Measurements from ENCODE around the gene SLC43A2. TPM values are rescaled to one million over a fixed set of nuclear protein-coding genes. Genes with fewer than 3 reads are reported as not detected.

SLC43A2 gene
- total RNA-seq, 2 experiments from 2014 or later = 9.0 to 10.2 TPM

DNA sequence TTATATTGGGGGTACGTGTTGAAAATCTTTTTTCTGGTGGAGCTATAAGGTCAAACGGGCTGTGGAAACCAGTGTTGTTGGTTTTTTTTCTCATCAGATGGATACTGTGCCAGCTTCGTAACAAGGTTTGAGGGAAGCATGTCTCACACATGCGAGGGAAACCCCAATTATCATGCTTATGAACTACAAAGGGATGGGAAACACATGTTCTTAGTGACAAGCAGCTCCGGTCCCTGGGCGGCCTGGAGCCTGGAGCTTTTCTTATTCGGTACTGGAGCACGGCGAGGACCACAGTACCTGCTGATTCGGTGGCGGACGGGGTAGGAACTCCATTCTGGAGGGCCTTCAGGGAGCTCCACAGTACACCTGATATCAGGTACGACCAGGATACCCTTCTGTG, 12.5 kb downstream of the SLC43A2 start:
- no peaks in the 10 kb centered on the region for H3K27me3 Mint-ChIP-seq
- Histone ChIP-seq H3K9me3 (ENCODE audit: control insufficient read depth in 1 of 2, insufficient read depth in 1 of 2, low read length in 2 of 2) (no peaks in the 10 kb centered on the region), H3K27me3 (ENCODE audit: control insufficient read depth in 1 of 2, insufficient read depth in 2 of 2, low read length in 2 of 2) (no peaks in the 10 kb centered on the region), H3K27ac (ENCODE audit: low read depth in 1 of 2, low read length in 2 of 2) (no peak overlapping the region), H3K36me3 (ENCODE audit: insufficient read depth, low read length) (no peaks in the 10 kb centered on the region), H3K4me3 (ENCODE audit: low read length) (no peak overlapping the region), H3K4me1 (ENCODE audit: insufficient read depth, low read length) (peaks cover 7% of the 10 kb centered on the region)
- ChIA-PET CTCF (interaction anchor here (1.9 kb wide), 1 partner anchor 14 kb away, joined by 6 read pairs; no protein-coding TSS in a partner anchor), POLR2A (no interaction called here)
- H3K4me3 Mint-ChIP-seq = no peak overlapping the region
- TF ChIP-seq, protein P1, sequence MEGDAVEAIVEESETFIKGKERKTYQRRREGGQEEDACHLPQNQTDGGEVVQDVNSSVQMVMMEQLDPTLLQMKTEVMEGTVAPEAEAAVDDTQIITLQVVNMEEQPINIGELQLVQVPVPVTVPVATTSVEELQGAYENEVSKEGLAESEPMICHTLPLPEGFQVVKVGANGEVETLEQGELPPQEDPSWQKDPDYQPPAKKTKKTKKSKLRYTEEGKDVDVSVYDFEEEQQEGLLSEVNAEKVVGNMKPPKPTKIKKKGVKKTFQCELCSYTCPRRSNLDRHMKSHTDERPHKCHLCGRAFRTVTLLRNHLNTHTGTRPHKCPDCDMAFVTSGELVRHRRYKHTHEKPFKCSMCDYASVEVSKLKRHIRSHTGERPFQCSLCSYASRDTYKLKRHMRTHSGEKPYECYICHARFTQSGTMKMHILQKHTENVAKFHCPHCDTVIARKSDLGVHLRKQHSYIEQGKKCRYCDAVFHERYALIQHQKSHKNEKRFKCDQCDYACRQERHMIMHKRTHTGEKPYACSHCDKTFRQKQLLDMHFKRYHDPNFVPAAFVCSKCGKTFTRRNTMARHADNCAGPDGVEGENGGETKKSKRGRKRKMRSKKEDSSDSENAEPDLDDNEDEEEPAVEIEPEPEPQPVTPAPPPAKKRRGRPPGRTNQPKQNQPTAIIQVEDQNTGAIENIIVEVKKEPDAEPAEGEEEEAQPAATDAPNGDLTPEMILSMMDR (IDR thresholded peaks at IDR 0.05) = no peak
- DNase-seq = no peak
- intact Hi-C loops (cut with DNase I, micrococcal nuclease) = loop anchor here in 1 of 2 experiments (5.0 kb wide), 1 partner anchor 34 kb away; no protein-coding TSS in a partner anchor
- H3K27ac Mint-ChIP-seq = no peak overlapping the region
- no peaks in the 10 kb centered on the region for H3K9me3 Mint-ChIP-seq
- no peak for ATAC-seq (ENCODE audit: poor library complexity)
- no peaks in the 10 kb centered on the region for H3K4me1 Mint-ChIP-seq (ENCODE audit: low read depth)
- H3K36me3 Mint-ChIP-seq (ENCODE audit: low read depth) = no peaks in the 10 kb centered on the region

- POLR2A ChIA-PET = no interaction called here
Observed at GRCh38 chr17:1612400-1612799, 16.2 kb downstream of the SLC43A2 start.

DNA sequence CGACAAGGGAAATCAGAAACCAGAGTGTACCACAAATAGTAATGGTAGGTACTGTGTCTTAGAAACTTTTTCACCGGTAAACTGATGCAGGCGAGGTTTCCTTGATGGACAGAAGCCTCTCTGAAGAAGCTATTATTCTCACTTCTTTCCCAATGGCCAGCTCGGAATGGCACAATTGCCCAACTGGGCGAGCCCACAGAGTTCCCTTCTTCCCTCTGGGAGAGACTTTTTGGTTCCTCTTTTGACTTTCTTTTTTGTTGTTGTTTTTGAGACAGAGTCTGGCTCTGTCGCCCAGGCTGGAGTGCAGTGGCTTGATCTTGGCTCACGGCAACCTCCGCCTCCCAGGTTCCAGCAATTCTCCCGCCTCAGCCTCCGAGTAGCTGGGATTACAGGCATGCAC, 16.9 kb downstream of the SLC43A2 start:
- intact Hi-C loops (cut with DNase I, micrococcal nuclease) = no loop called here
- TF ChIP-seq, protein P1 (IDR thresholded peaks at IDR 0.05) = no peak
- Histone ChIP-seq H3K36me3 (ENCODE audit: insufficient read depth, low read length) (no peaks in the 10 kb centered on the region), H3K4me1 (ENCODE audit: insufficient read depth, low read length) (peaks cover 7% of the 10 kb centered on the region), H3K27me3 (ENCODE audit: control insufficient read depth in 1 of 2, insufficient read depth in 2 of 2, low read length in 2 of 2) (no peaks in the 10 kb centered on the region), H3K4me3 (ENCODE audit: low read length) (no peak overlapping the region), H3K27ac (ENCODE audit: low read depth in 1 of 2, low read length in 2 of 2) (no peak overlapping the region), H3K9me3 (ENCODE audit: control insufficient read depth in 1 of 2, insufficient read depth in 1 of 2, low read length in 2 of 2) (no peaks in the 10 kb centered on the region)
- no peaks in the 10 kb centered on the region for H3K27me3 Mint-ChIP-seq
- no peak for ATAC-seq (ENCODE audit: poor library complexity)
- no peaks in the 10 kb centered on the region for H3K4me1 Mint-ChIP-seq (ENCODE audit: low read depth)
- no peak overlapping the region for H3K4me3 Mint-ChIP-seq
- H3K9me3 Mint-ChIP-seq = no peaks in the 10 kb centered on the region
- ChIA-PET POLR2A (interaction anchor here (1.0 kb wide), 1 partner anchor 18 kb away, joined by 3 read pairs; no protein-coding TSS in a partner anchor), CTCF (no interaction called here)
- H3K36me3 Mint-ChIP-seq (ENCODE audit: low read depth) = no peaks in the 10 kb centered on the region
- no peak overlapping the region for H3K27ac Mint-ChIP-seq
- peak in 2 of 14 experiments; percentile 45 to 49 for DNase-seq

More at GRCh38 chr17:1612400-1612799, 16.2 kb downstream of the SLC43A2 start:
- CTCF ChIA-PET = no interaction called here
- intact Hi-C loops (cut with DNase I, micrococcal nuclease) = no loop called here
- H3K4me1 ChIP-seq (ENCODE audit: insufficient read depth, low read length) = peaks cover 1% of the 10 kb centered on the region
- no peaks in the 10 kb centered on the region for H3K9me3 Mint-ChIP-seq
- no peak overlapping the region for H3K4me3 Mint-ChIP-seq
- no peak overlapping the region for H3K4me3 ChIP-seq (ENCODE audit: low read length)
- no peak overlapping the region for H3K27ac ChIP-seq (ENCODE audit: low read depth in 1 of 2, low read length in 2 of 2)
- DNase-seq = no peak
- no peaks in the 10 kb centered on the region for H3K9me3 ChIP-seq (ENCODE audit: control insufficient read depth in 1 of 2, insufficient read depth in 1 of 2, low read length in 2 of 2)
- H3K36me3 ChIP-seq (ENCODE audit: insufficient read depth, low read length) = no peaks in the 10 kb centered on the region
- no peaks in the 10 kb centered on the region for H3K4me1 Mint-ChIP-seq (ENCODE audit: low read depth)
- TF ChIP-seq, protein P1 (IDR thresholded peaks at IDR 0.05) = no peak
- no peaks in the 10 kb centered on the region for H3K36me3 Mint-ChIP-seq (ENCODE audit: low read depth)
- H3K27me3 Mint-ChIP-seq = no peaks in the 10 kb centered on the region
- no peak overlapping the region for H3K27ac Mint-ChIP-seq
- H3K27me3 ChIP-seq (ENCODE audit: control insufficient read depth in 1 of 2, insufficient read depth in 2 of 2, low read length in 2 of 2) = no peaks in the 10 kb centered on the region
- ATAC-seq (ENCODE audit: poor library complexity) = no peak

Data from CD4-positive, alpha-beta T cell (primary cell).